Ecto neural progenitor cell (in vitro differentiated cells): ENCODE results near the gene MBD5.

Experiments used
- DNase-seq: peaks from one replicate; pipeline ENCODE4 v3.0.0-alpha.2; 2018; ENCODE audit warnings: low spot score

The MBD5 gene

DNA sequence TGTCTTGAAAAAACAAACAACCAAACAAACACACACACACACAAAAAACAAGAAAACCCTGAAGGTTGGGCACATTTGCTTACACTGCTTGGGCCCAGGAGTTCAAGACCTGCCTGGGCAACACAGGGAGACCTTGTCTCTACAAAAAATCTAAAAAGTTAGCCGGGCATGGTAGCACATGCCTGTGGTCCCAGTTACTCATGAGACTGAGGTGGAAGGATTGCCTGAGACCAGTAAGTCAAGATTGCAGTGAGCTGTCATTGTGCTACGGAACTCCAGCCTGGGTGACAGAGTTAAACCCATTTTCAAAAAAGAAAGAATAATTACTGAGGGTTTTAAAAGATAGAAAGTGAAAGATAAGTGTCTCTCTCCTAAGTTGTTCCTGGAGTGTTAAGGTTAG is 103.4 kb downstream of the MBD5 start:
- DNase-seq, result no peak

DNA sequence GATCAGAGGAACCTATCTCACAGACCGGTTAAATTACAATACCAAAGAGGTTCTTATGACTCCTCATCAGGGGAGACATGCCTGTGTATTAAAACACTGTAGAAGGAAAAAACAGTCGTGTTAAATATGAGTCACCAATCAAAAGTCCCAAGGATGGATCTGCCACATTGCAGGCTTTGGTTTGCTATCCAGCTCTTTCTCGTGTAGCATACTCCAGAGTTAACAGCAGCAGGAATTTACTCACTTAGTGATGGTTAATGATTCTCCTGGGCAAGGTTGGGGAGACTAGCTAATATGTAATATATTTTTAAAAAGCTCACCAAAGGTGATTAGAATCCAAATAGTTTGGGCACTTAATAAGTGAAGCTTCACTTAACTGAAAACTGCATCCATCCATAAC is 109.7 kb downstream of the MBD5 start:
- DNase-seq, result no peak

DNA sequence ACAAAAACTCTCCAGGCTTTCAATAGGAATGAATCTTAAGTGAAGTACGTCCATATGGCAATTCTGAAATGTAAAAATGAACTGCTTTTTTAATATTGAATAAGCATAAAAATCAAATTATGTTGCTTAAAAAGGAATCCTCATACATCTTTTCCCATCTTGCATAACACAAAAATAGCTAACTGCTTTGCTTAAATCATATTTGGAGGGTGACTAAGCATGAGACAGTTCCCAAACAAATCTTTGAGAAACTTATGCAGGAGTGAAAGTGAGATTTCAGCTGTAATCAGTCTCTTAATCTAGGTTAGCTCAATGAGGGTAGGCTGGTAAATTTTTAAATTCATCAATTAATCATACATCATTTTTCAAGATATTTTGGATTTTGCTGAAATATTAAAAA is 111.5 kb downstream of the MBD5 start:
- no peak for DNase-seq

DNA sequence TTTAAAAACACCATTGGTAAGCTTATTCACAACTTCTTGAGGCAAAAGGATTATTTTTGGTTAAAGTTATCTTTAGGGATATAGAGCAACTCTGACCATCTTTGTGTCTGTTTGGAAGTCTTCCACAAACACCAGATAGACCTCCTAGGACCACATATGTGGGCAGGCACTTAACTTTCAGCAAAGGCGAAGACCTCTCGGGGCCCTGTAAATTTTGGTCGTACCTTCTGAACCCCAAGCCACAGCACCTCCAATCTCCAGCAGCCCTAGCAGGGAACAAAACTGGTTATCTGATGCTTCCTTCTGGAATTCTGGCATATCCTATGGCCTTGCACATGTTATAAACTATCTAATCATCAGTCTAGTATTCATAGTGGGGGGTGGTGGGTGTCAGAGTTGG is 114.8 kb downstream of the MBD5 start:
- no peak for DNase-seq

GRCh38 chr2:148136441-148136840 is 115.5 kb downstream of the MBD5 start:
- DNase-seq, result no peak

DNA sequence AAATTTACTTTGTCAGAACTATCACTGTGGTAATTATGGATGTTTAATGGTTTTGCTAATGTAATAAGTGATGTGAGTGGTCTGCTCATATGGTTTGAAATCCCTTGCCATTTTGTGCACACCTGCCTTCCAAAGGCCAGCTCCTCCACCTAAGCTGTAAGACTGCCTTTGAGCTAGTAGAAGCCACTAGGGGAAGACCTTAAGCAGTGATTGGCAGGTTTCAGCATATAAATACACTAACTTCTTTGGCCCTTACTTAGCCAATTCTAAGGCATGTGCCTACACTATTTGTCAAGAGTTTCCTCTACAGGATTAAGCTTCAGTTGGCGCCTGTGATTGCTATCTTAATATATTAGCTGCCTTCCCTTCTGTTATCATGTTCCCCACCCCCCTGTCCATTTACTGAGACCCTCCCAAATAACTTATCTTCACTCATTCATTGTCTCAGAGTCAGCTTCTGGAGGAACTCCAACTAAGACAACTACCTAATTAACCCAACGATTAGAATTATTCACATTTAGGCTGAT is 141.1 kb downstream of the MBD5 start:
- no peak for DNase-seq

GRCh38 chr2:148162871-148163270 is 142.0 kb downstream of the MBD5 start:
- DNase-seq, result no peak

- no peak for DNase-seq
These were observed 145.1 kb downstream of the MBD5 start for GRCh38 chr2:148165975-148166374.

GRCh38 chr2:148167241-148167766 is 146.4 kb downstream of the MBD5 start:
- DNase-seq, result no peak

- no peak for DNase-seq
These were observed 147.0 kb downstream of the MBD5 start for GRCh38 chr2:148167855-148168254.

DNA sequence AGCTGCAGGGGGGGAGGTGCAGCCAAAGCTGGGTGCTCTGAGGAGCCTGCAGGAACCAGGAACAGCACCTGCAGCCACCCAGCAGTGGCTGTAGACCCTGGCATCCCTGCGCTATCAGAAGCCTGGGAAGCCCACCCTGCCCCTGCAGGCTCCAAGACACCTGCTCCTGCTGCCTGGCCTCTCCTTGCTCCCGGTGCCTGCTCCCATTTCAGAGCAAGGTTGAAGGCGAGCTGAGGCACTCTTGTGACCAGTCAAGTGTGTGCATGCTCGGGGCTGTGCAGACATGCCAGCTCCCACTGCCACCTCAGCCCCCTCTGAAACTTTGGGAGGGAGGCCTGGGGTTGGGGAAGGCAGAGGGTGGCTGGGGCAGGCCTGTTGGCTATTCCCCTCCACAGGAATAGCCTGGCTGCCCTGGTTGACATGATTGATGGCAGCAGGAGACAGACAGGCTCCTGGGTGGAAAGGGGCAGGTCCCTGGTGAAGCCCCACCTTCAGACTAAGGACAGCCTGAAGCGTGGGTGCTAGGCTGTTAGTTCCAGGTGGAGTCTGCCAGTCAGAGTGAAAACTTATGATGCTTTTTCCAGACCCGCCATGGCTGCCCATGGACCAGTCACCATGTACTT is 151.4 kb downstream of the MBD5 start:
- DNase-seq, result no peak

DNA sequence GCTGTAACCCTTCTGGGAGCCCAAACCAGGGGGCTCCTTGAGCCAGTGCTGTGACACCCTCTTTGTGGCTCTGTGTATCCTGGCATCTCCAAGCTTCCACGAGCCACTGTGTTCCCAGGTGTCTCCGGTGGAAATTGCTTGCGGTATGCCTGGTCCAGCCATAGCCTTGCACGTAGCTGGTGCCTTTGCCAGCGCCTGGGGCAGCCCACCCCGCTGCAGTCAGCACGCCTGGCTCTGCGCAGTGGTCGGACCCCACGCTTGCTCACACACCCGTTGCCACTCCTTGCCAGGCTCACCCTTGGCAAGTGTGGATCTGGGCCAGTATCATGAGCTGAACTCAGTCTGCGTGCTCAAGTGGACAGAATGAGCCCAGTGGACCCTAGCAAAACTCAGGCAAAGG is 152.3 kb downstream of the MBD5 start:
- DNase-seq, result no peak

- DNase-seq, result no peak
These were observed 156.7 kb downstream of the MBD5 start for GRCh38 chr2:148177559-148177958.

- no peak for DNase-seq
These were observed 158.8 kb downstream of the MBD5 start for GRCh38 chr2:148179724-148180123.

GRCh38 chr2:148184976-148185375 is 164.1 kb downstream of the MBD5 start:
- no peak for DNase-seq

DNA sequence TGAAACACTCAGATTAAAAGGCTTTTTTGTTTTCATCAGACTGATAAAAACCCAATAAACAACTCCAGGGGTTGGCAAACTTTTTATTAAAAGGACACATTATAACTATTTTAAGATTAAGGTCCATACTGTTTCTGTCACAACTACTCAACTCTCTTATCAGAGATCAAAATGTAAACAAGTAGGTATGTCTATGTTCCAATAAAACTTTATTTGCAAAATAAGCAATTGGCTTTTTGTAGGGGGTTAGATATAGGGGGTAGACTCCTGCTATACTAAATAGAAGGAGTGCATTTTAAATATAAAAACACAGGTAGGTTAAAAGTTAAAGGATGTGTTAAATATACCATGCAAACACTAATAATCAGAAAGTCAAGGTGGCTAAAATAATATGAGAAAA is 174.0 kb downstream of the MBD5 start:
- DNase-seq, result no peak

DNA sequence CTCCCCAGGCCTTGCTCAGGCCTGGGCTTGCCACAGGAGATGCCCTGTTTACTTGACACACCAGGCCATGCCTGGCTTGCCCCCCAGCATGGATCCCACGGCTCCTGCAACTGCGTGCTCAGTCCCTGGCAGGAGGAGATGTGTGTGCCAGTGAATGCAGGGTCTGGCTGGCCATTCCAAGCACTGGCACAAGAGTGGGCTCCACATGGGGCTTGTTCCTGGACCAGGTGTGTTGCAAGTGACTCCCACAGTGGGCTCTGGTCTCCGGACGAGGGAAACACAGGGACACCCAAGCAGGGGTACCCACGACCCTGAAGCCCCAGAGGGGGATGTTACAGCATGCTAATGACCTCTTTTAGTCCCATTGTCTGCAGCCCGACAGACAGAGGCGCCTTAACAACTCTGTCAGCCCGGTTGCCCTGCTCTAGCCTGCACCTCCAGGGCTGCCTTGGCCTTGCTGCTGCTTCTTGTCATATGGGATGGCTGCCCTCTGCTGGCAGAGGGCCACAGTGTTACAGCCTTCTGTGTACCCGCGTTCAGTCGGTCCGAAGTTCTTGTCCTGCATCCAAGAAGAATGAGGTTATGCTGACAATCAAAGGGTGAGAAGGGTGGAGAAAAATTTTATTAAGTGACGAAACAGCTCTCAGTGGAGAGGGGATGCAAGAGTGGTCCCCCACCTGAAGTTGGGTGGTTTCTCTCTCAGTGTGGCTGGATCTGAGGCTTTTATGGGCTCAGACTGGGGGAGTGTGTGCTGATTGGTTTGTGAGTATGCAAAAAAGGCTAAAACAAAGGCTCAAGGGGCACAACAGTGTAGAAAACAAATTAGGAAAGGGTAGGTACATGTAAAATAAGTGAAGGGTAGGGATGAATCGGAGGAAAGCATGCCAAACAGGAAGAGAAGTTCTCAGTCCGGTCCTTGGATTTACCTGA is 180.4 kb downstream of the MBD5 start:
- peak; percentile 83 for DNase-seq

DNA sequence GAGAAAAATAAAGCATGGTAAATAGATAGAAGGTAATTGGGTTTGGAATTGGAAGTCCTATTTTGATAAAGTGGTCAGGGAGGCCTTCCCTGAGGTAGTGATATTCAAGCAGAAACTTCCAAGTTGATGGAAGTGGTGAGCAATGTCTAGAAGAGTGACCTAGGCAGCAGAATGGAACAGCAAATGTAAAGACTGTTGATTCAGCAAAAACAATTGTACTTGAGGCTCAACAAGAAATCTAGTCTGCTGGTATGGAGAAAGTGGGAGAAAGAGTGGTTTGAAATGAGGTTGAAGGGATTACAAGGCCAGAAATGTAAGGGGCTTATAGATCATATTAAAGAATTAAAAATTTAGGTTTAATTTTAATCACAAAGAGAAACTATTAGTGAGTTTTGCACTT is 181.3 kb downstream of the MBD5 start:
- DNase-seq, result no peak

GRCh38 chr2:148207111-148207510 is 186.2 kb downstream of the MBD5 start:
- DNase-seq, result no peak

DNA sequence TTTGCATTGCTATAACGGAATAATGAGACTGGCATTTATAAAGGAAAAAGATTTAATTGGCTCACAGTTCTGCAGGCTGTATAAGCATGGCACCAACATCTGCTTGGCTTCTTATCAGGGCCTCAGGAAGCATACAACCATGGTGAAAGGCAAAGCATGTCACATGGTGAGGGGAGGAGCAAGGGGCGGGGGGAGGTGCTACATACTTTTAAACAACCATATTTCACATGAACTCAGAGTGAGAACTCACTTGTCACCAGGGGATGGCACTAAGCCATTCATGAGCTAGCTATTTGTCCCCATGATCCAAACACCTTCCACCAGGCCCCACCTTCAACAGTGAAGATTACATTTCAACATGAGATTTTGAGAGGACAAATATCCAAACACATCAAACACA is 188.7 kb downstream of the MBD5 start:
- DNase-seq, result no peak

- DNase-seq, result no peak
These were observed 197.6 kb downstream of the MBD5 start for GRCh38 chr2:148218326-148219075.

- DNase-seq, result no peak
These were observed 200.3 kb downstream of the MBD5 start for GRCh38 chr2:148221166-148221565.
